Stimulated activated CD4-positive, alpha-beta T cell treated with anti-CD3 and anti-CD28 coated beads, Interleukin-1b, Interleukin-23, amount 100 ng/mL, for 4 hours (primary cell): ENCODE results near the gene LIPH.
"Not testable (repeated sequence)": the region's sequence is repeated elsewhere in the genome, so short reads cannot be mapped to it uniquely, and the experiment has no call there.

Source experiments
- DNase-seq, 2 donors: peaks; one replicate each; pipeline ENCODE4 v3.0.0-alpha.2; 2020; ENCODE audit warnings: low read depth in 2 of 2

The LIPH gene

DNA sequence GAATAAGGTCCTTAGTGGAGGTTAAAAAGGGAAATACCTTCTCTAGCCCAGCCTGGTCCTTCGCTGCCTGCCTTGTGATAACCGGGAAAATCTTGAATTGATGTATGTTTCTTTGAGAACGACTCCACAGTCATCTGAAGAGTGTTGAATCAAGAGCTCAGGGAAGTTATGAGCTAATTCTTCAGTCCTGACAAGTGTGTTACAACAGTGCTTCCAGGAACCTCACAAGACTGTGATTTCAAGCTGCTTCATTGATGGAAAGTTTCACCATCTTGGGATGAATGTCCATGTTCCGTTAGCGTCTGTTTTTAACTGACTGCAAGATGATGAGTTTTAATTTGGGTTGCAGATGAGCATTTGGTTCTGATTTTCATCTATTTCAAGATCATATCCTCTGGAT lies 66.0 kb downstream of the LIPH start:
- DNase-seq, result no peak

DNA sequence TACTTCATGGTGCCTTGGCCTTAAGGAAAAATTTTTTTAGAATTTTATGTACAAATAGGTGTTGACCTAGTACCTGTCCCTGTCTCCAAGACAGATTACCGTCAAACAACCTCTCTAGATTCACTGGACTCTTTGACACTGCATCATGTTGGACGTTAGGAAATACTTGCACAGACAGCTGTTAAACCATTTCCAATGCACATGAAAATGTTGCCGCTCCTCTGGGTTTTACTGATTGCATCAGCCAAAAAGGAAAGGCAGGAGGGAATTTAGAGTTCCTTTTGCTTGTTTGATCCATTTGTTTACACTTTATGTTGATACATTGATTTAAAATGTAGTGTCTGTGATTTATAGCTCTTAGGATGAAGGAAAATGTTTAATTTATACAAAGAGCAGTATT lies 68.1 kb downstream of the LIPH start:
- no peak for DNase-seq

DNA sequence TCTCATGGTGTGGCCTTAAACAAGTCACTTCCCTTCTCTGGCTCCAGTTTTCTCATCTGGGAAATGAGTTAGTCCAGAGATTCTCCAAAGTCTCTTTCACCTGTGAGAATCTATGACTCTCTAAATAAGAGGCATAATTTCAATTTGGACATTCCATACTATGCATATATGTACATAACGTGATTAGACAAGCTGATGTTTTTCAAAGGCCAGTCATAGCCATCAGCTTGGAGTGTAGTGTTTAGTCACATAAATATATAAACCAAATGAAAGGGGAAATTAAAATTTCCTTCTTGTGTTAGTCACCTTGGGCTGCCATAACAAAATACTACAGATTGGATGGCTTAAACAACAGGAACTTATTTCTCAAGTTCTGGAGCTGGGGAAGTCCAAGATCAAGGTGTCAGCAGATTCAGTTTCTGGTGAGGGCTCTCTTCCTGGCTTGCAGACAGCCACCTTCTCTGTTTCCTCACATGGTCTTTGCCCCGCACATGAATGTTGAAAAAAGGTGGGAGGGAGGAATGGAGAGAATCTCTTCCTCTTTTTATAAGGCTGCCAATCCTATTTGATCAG lies 72.9 kb downstream of the LIPH start:
- no peak for DNase-seq

DNA sequence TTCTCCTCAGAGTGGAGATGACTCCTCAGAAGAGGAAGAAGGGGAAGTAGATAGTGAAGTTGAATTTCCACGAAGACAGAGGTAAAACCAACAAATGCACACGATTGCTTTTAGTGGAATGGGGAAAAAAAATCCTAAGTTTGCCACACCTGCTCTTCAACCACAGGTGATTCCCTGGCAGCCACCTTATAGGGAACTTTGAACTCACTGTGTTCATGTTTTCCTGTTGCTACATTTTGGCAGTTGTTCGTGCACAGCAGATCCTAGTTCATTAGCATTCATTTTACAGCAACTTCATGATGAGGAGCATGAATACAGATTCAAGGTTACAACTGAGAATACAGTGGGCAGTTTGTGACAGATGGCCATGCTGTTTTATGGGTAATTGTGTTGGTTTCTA lies 75.1 kb downstream of the LIPH start:
- DNase-seq, result no peak

DNA sequence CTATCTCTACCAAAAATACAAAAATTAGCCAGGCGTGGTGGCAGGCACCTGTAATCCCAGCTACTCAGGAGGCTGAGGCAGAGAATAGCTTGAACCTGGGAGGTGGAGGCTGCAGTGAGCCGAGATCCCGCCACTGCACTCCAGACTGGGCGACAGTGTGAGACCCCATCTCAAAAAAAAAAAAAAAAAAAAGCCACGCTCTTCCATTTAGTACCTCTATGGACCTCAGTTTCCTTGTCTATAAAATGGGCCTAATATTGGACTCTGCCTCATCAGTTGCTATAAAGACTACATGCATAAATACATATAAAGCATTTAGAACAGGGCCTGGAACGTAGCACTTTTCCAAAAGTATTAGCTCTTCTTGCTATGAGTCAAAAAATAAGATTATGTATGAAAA lies 77.5 kb downstream of the LIPH start:
- DNase-seq, result not testable (repeated sequence)

DNA sequence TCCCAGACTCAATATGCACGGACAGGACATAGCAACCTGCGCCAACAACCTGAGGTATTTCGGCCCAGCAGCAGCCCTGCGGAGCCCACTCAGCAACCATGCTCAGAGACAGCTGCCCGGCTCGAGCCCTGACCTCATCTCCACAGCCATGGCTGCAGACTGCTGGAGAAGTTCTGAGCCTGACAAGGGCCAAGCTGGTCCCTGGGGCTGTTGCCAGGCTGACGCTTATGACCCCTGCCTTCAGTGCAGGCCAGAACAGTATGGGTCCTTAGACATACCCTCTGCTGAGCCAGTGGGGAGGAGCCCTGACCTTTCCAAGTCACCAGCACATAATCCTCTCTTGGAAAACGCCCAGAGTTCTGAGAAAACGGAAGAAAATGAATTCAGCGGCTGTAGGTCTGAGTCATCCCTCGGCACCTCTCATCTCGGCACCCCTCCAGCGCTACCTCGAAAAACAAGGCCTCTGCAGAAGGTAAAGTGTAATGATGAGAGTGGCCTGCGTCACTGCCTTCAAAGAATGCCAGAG lies 79.0 kb downstream of the LIPH start:
- no peak for DNase-seq

DNA sequence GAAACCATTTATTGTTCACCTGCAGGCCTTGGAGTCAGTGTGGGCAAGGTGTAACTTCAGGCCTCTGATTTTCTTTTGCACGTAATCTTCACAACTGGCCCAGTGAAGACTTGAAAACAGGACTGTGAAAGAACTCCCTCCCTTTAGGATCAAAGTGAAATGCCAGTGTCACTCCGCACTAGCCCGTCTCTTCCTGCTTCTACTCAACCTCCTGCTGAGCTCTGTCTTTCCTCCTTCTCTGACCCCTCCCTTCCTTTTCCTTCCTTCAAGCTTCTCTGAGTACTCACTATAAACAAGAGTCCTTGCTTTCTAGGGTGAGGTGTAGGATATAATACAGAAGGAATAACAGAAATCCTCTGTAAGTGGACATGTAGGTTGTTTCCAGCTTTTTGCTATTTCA lies 82.1 kb downstream of the LIPH start:
- DNase-seq, result no peak

DNA sequence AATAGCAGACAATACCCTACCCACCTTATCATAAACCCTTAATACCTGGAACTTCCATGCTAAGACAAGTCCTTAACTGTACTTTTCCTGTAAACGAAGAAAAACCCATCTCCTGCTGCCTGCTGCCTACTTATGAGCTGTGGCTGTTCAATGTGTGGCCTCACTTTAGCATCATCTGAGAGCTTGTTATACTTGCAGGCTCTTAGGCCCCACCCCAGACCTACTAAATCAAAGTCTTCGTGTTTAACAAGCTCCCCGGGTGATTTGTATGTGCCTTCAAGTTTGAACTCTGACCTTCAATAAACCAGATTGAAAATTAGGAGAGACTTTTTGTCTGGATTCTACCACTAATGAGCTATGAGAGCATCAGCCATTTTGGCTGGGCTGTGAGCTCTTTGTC lies 82.8 kb downstream of the LIPH start:
- no peak for DNase-seq

DNA sequence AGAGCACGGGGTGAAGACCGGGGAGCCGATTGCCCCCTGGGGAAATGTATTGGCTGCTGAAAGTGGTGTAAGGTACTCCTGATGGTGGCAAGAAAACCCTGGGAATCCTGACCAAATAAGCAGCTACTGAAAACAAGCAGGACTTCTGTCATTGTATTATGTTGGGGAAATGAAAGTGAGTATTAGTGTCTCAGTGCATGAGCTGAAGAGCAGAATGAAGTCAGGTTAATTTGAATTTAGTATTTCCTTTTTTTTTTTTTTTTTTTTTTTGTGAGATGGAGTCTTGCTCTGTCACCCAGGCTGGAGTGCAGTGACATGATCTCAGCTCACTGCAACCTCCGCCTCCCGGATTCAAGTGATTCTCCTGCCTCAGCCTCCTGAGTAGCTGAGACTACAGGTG lies 86.3 kb downstream of the LIPH start:
- not testable (repeated sequence) for DNase-seq

DNA sequence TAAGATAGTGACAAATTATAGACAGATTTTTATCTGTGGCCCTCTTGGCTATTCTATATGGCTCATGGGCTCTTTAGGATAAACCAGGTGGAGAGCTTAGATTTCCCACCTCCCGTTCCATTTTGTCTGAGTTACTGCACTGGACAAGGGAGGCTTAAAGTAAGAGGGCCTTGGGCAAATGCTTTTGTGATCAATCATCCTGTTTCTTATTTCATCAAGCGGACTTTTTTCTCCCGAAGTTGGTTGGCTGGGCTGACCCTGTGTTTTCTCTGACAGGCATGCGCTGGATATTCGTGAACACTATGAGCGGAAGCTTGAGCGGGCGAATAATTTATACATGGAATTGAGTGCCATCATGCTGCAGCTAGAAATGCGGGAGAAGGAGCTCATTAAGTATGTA lies 86.9 kb downstream of the LIPH start:
- DNase-seq, result no peak

DNA sequence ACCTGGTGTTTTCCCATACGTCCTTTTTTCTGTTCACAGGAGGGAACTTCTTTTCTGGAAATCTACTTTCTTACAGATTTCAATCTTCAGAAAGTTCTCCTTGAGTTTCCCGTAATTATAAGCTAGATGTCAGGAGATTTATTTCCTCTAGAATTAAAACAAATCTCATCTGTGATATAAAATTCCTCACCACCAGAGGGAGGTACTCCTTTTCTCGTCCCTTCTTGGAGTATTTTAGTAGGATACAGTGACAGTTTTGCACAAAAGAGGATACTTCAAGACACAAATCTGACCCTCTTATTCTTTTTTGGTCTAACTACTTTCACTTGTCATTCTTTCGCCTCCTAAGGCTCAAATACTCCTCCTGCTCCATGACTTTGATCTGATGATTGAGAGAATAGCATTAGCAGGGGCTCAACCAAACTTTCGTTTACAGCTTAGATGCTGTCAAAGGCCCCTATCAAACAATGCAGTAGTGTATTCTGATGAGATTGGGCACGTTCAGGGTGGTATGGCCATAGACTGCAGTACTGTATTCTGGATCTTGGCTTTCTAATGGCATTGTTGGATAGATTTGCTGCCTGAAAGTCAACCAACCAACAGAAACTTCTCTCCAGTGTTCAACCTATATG lies 91.6 kb downstream of the LIPH start:
- DNase-seq, result no peak

DNA sequence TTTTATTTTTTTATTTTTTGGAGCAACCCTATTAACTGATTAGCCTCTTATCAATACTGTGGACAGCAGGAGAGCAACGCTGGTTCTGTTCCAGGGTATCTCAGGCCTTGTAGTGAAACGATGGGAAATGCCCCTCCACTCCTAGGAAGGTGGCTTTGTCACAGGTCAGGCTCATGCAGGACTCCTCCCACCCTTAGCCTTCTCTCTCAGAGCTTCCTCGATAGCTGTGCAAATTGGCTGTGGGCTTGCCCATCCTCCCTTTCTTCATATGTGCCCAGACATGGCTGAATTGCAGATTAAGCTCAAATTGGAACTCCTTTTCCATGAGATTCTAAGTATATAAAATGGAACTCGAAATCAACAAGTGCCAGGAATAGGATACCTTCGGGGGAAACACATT lies 92.1 kb downstream of the LIPH start:
- DNase-seq, result no peak

DNA sequence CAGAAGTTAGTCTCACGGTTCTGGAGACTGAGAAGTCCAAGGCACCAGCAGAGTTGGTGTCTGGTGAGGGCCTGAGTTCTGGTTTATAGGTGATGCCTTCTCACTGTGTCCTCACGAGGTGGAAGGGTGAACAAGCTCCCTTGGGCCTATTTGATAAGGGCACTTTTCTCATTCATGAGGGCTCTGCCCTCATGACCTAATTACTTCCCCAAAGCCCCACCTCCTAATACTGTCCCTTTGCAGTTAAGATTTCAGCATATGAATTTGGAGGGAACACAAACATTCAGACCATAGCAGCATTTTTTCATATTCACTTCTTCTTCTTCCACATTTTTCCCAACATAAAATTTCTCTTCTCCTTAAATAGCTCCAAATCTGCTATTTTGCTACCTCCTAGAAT lies 95.0 kb downstream of the LIPH start:
- DNase-seq, result no peak
